GM23338 (cell line): ENCODE data around the gene TMEM209.

Experiments used
- CREB1 ChIP-seq: fragments of 250-450 bp; sonication (Bioruptor Pico); IDR thresholded peaks from 2 replicates; pipeline ENCODE4 v1.5.0; 2020; ENCODE audit warnings: low read depth, mild to moderate bottlenecking, moderate library complexity
- CTCF ChIP-seq, 2 experiments: fragments of 200-600 bp in 1 of 2; sonication (generic) in 1 of 2; conservative IDR thresholded peaks; 2 replicates each; pipeline versions ENCODE4 v1.5.1 to v1.6.1; 2016 to 2017; ENCODE audit warnings: antibody characterized with exemption in 2 of 2, low read depth in 2 of 2, mild to moderate bottlenecking in 2 of 2, moderate library complexity in 1 of 2
- ETS1 ChIP-seq: IDR thresholded peaks from 2 replicates; pipeline ENCODE4 v1.6.1; 2016; ENCODE audit warnings: antibody characterized with exemption
- EZH2 ChIP-seq: fragments of 200-600 bp; sonication (generic); IDR thresholded peaks from one replicate; pipeline ENCODE4 v1.8.0; 2017; ENCODE audit warnings: antibody characterized with exemption, mild to moderate bottlenecking, low read depth; ENCODE audit not compliant: unreplicated experiment
- EZH2phosphoT487 ChIP-seq: fragments of 200-600 bp; sonication (generic); IDR thresholded peaks from one replicate; pipeline ENCODE4 v1.8.1; 2018; ENCODE audit warnings: antibody characterized with exemption; ENCODE audit not compliant: unreplicated experiment
- POLR2AphosphoS5 ChIP-seq: IDR thresholded peaks from 2 replicates; pipeline ENCODE4 v1.6.1; 2016; ENCODE audit warnings: antibody characterized with exemption, low read depth
- REST ChIP-seq: IDR thresholded peaks from one replicate; pipeline ENCODE4 v1.6.1; 2018; ENCODE audit warnings: antibody characterized with exemption; ENCODE audit not compliant: unreplicated experiment

- no peak for TF ChIP-seq CTCF (conservative IDR thresholded peaks at IDR 0.05; ENCODE audit: low read depth in 2 of 2)
- no peak for TF ChIP-seq ETS1
- no peak for TF ChIP-seq CREB1 (CRISPR knock-in tag)
- TF ChIP-seq REST, result no peak
- no peak for TF ChIP-seq POLR2AphosphoS5
- no peak for TF ChIP-seq EZH2phosphoT487
- no peak for TF ChIP-seq EZH2
These were observed 59.6 kb downstream of the TMEM209 start for GRCh38 chr7:130145424-130146100.
